ENCODE results near the gene NEK10. TPM values are rescaled to one million over a fixed set of nuclear protein-coding genes. Genes with fewer than 3 reads are reported as not detected.

The NEK10 gene
- total and polyA plus RNA-seq, 9 of the 15 experiments (the other 6 are each of a cell fraction or from before 2014, with no cell fraction given) = 0.07 TPM; not detected in 8

- no peaks in the 10 kb centered on the region for H3K9me1 ChIP-seq (ENCODE audit: control insufficient read depth, insufficient read depth, low read length)
- no peak overlapping the region for H2AFZ ChIP-seq (ENCODE audit: low read depth, low read length)
- CTCF ChIA-PET (ENCODE audit: low intra/inter-chr PET ratio) = no interaction called here
- FAIRE-seq (no peak), ATAC-seq (no peak), DNase-seq (ENCODE audit: extremely low read depth in 1 of 4, low spot score in 3 of 4) (no peak)
- H3K4me3 ChIP-seq = no peak overlapping the region
- in situ Hi-C loops (cut with MboI) (no loop called here), intact Hi-C loops (cut with micrococcal nuclease) (no loop called here)
- H3K4me2 ChIP-seq (ENCODE audit: insufficient read depth, low read length) = no peak overlapping the region
- no peaks in the 10 kb centered on the region for H3K9me3 ChIP-seq (replicated peaks; ENCODE audit: control insufficient read depth, insufficient read depth, low read depth, low read length)
- POLR2A ChIA-PET = no interaction called here
- H4K20me1 ChIP-seq (replicated peaks; ENCODE audit: control insufficient read depth, insufficient read depth, low read length) = no peaks in the 10 kb centered on the region
- TF ChIP-seq TCF3 (CRISPR knock-in tag; IDR thresholded peaks at IDR 0.05) (no peak), PKNOX1 (IDR thresholded peaks at IDR 0.05) (no peak), MAFG (tag; conservative IDR thresholded peaks at IDR 0.05) (peak; percentile 21; the same call in 1 of the 2 replicates), C11orf30 (IDR thresholded peaks at IDR 0.05; ENCODE audit: low read depth) (peak; percentile 26; the same call in 1 of the 2 replicates), TEAD1 (CRISPR knock-in tag; IDR thresholded peaks at IDR 0.05) (no peak), ZNF316 (IDR thresholded peaks at IDR 0.05) (peak; percentile 61), POLR2A (conservative IDR thresholded peaks at IDR 0.05) (no peak), HOMEZ (CRISPR knock-in tag; IDR thresholded peaks at IDR 0.05) (no peak), CXXC5 (CRISPR knock-in tag; IDR thresholded peaks at IDR 0.05) (no peak)
- no peaks in the 10 kb centered on the region for H3K4me1 ChIP-seq (replicated peaks in 1 of 2; ENCODE audit: control insufficient read depth in 2 of 2, insufficient read depth in 2 of 2, low read length in 2 of 2)
- 0% methylated on average over 1 of the region's 1 CpG for WGBS (ENCODE audit: insufficient coverage, low coverage, missing lambda C conversion rate)
- H3K79me2 ChIP-seq (ENCODE audit: control insufficient read depth, insufficient read depth, low read length) = no peaks in the 10 kb centered on the region
- BruUV-seq (replicated peaks) = no TSS peak
- no peak overlapping the region for H3K27ac ChIP-seq (ENCODE audit: extremely low read depth, low read depth, low read length)
- no peaks in the 10 kb centered on the region for H3K27me3 ChIP-seq (ENCODE audit: control insufficient read depth in 2 of 2, insufficient read depth in 2 of 2, low read length in 2 of 2)
- no peaks in the 10 kb centered on the region for H3K36me3 ChIP-seq (ENCODE audit: control insufficient read depth, insufficient read depth, low read length)
- H3K9ac ChIP-seq (ENCODE audit: insufficient read depth in 1 of 2, low read depth in 2 of 2, low read length in 2 of 2) = no peak overlapping the region
These were observed 114.3 kb downstream of the NEK10 start for GRCh38 chr3:27254896-27255295.
